ENCODE measurements around the gene DOCK2.
A peak's percentile ranks its signal among the peaks of the same experiment; 100 is the strongest.

The DOCK2 gene

GRCh38 chr5:169701910-169702451 is 64.9 kb downstream of the DOCK2 start:
- TF ChIP-seq CTCF (IDR thresholded peaks at IDR 0.05; ENCODE audit: low read length, missing control alignments) = peak; percentile 59
- DNase-seq (ENCODE audit: low read depth) = peak; percentile 73
- H3K4me3 ChIP-seq (replicated peaks; ENCODE audit: low read depth, low read length) = no peak overlapping the region

GRCh38 chr5:169702693-169703481 is 65.8 kb downstream of the DOCK2 start:
- no peak overlapping the region for H3K4me3 ChIP-seq (replicated peaks; ENCODE audit: low read depth, low read length)
- no peak for TF ChIP-seq CTCF (IDR thresholded peaks at IDR 0.05; ENCODE audit: low read length, missing control alignments)
- DNase-seq (ENCODE audit: low read depth) = no peak

- DNase-seq (ENCODE audit: low read depth) = no peak
- no peak for TF ChIP-seq CTCF (IDR thresholded peaks at IDR 0.05; ENCODE audit: low read length, missing control alignments)
- H3K4me3 ChIP-seq (replicated peaks; ENCODE audit: low read depth, low read length) = no peak overlapping the region
Measured at GRCh38 chr5:169703813-169704212, 66.7 kb downstream of the DOCK2 start.

GRCh38 chr5:169705322-169705721 is 68.2 kb downstream of the DOCK2 start:
- no peak for DNase-seq (ENCODE audit: low read depth)
- no peak overlapping the region for H3K4me3 ChIP-seq (replicated peaks; ENCODE audit: low read depth, low read length)
- TF ChIP-seq CTCF (IDR thresholded peaks at IDR 0.05; ENCODE audit: low read length, missing control alignments) = no peak

GRCh38 chr5:169706071-169706470 is 69.0 kb downstream of the DOCK2 start:
- TF ChIP-seq CTCF (IDR thresholded peaks at IDR 0.05; ENCODE audit: low read length, missing control alignments) = no peak
- no peak for DNase-seq (ENCODE audit: low read depth)
- H3K4me3 ChIP-seq (replicated peaks; ENCODE audit: low read depth, low read length) = no peak overlapping the region

- TF ChIP-seq CTCF (IDR thresholded peaks at IDR 0.05; ENCODE audit: low read length, missing control alignments) = no peak
- peak; percentile 54 for DNase-seq (ENCODE audit: low read depth)
- no peak overlapping the region for H3K4me3 ChIP-seq (replicated peaks; ENCODE audit: low read depth, low read length)
Measured at GRCh38 chr5:169706758-169707450, 69.8 kb downstream of the DOCK2 start.
